Fibroblast of upper back skin (primary cell): ENCODE measurements around the gene ZNF396.
A peak's percentile ranks its signal among the peaks of the same experiment; 100 is the strongest.

Source experiments
- DNase-seq: peaks from one replicate; pipeline ENCODE4 v3.0.0-alpha.2; 2013

The ZNF396 gene

DNA sequence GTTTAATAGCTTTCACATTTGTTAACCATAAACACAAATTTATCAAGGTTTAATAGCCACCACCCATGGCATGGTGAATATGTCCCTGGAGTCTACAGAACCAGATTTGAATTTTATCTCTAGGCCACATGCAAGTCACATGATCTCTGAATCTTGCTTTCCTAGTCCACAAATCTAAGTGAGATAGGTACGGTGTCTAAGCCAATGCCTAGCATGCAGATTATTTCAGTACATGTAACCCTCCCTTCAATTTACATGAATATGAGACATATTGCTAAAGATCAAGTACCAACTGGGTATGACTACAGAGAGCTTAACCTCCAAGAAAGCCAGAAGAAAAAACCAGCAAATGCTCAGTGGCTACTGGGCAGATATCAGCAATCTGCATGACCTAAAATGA lies 42.9 kb downstream of the ZNF396 start:
- DNase-seq, result no peak

DNA sequence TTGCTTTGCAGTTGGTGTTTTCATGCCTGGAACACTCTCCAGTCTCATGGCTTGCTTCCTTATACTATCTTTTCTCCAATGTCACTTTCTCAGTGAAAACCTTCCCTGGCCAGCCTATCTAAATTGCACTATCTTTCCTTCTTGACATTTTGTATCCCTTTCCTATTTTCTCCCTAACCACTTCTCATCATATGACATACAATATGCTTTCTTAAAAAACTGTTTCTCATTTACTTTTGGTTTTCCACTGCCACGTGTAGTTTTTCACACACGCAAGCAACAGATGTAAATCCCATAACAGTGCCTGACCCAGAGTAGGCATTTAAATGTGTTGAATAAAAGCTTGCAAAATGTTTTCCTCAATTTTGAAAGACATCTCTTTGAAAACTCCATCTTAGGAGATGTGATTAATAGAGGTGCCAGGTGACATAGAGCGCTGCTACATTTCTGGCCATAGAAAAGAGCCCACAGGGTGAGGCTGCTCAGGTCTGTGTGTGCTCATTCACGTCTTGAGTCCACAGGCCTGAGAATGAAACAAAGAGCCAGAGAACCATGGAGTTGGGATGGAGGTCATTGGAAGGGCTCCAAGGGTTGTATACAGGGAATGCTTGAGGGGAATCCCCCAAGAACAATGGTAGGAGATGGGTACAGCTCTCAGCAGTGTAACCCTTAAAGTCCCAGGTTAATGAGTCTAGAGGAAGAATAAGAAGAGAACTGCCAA lies 45.6 kb downstream of the ZNF396 start:
- no peak for DNase-seq

DNA sequence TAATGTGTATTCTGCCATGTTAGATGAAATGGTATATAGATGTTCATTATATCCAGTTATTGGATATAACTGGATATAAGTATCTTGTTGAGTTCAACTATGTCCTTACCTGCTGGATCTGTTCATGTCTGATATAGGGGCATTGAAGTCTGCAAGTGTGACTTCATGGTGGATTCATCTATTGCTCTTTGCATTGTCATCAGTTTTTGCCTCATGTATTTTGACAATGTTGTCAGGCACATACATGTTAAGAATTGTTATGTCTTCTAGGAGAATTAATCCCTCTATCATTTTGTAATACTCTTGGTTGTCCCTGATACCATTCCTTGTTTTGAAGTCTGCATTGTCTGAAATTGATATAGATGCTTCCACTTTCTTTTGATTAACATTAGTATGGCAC lies 48.3 kb downstream of the ZNF396 start:
- DNase-seq, result no peak

DNA sequence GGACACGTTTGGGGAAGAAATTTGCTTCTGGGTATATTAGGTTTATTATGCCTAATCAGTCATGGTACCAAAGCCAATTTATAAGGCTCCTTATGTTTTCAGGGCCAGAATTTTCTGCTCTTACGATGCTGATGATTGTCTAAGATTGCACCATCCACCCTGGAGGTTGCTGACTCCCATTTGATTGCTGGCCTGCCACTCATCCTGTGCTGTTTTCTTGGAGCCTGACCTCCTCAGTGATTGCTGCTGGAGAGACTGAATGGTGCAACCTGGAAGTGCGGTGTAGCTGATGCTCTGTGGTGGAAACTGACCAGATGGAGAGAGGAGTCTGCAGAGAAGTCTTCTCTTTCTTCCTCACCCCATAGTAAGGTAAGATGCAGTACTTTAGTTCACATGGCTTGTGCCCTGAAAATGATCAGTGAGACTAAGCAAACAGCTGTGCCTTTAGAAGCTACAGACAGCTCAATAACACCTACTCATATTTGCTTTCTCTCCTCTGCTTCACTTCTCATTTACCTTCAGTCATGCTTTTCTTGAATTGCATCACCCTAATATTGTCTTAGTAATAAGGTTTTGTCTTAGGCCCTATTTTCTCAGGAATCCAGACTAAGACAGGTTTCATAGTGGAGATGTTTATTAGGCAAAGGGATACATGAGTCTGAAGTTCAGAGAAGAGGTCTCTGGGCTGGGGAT lies 50.3 kb downstream of the ZNF396 start:
- DNase-seq, result no peak

DNA sequence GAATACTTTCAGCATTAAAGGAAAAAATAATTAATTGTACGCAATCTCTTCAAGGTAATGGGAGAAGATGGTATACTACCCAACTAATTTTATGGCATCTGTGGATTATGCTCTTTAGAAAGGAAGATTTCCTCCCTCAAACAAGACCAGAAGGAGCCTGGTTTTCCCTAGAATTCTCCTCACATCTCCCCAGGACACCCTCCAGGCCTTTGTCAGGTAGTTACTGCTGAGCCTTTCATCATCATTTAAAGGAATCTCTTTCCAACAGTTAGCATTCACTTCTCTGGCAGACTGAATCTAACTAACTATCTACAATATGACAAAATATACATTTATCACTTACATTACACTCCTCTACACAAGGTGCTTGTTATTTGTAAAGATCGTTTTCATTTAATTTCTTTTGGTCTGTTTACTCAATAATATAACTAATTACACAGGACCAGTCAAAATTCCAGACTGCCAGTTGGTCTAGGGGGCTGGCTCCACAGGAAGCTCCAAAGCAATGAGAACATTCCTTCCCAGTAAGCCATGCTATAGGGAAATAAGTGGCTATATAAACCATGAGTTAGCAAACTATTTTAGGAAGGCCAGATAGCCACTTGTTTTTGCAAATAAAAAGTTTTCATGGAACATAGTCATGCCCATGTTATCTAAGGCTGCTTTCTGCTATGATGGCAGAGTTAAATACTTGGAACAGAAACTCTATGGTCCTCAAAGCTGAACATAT lies 52.0 kb downstream of the ZNF396 start:
- peak; percentile 20 for DNase-seq

DNA sequence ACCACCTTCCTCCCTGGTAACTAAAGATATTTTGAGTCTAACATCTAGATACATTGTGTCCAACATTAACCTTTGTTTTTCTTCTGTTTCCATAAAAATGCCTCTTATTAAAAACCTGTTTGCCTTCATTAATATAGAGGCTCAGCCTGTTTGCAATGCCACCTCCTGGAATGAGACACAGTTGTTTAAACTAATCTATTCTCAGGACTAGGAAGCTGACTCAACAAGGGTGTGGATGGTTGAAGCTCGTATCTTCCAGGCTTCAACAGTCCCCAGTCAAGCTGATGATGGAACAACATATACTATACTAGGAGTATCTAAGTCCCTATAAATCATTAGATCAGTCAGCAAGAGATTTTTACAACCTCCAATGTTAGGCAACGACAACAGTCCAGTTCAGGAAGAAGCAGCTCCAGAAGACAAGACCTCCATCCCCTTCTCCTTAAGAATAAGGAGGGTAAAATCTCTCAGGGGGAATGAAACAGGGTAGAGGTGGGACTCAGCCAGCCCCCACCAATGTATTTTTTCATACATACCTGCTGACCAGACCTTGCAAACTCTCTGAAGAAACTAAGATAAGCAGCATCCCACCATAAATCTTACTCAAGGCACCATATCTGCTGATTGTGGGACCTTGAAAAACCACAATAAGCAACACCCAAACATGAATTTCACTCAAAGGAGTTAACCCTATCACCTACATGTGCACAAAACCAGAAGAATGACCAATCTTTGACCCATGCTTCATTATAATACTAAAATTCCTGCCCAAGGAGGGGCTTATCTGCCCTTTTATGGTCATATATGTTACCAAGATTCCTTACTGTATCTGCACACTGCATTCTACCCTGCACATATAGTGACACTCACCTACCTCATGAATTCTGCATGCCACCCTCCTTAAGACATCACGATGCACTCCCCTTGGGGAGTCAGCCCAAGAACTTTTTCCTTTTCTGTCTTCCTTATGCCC lies 54.4 kb downstream of the ZNF396 start:
- no peak for DNase-seq
